Measurements from ENCODE around the gene DHH.

Gene DHH

GRCh38 chr12:49110464-49111155 lies 16.0 kb upstream of the DHH start, which contains the start of gene LMBR1L:
Gene LMBR1L (minus strand): TSS chr12:49110847. CDS start chr12:49110555, 292 bp downstream.
- H3K4me3 ChIP-seq, result peak within 1 kb of the TSS; percentile 83 to 95 (median 91)
- H3K27ac ChIP-seq, result peak within 1 kb of the TSS; percentile 84 to 99 (median 96)

GRCh38 chr12:49109641-49110463 lies 15.3 kb upstream of the DHH start:
- H3K4me3 ChIP-seq, result peak overlapping the region; percentile 83 to 95 (median 91)
- H3K27ac ChIP-seq, result peak overlapping the region; percentile 84 to 99 (median 96)

- peak overlapping the region in 5 of 7 experiments; percentile 90 to 95 (median 94) for H3K4me3 ChIP-seq
- peak overlapping the region in 17 of 21 experiments; percentile 39 to 99 (median 96) for H3K27ac ChIP-seq
These were observed 14.4 kb upstream of the DHH start for GRCh38 chr12:49108958-49109404.

GRCh38 chr12:49105504-49106084 lies 11.0 kb upstream of the DHH start:
- Histone ChIP-seq H3K4me3 (no peak overlapping the region), H3K27ac (peak overlapping the region in 10 of 21 experiments; percentile 10 to 66 (median 32))

- H3K4me3 ChIP-seq, result no peak overlapping the region
- H3K27ac ChIP-seq, result peak overlapping the region in 1 of 21 experiments; percentile 20
These were observed 10.2 kb upstream of the DHH start for GRCh38 chr12:49104822-49105221.

- Histone ChIP-seq H3K4me3 (no peak overlapping the region), H3K27ac (no peak overlapping the region)
These were observed 5.8 kb upstream of the DHH start for GRCh38 chr12:49100380-49100779.

- no peak overlapping the region for H3K27ac ChIP-seq
- H3K4me3 ChIP-seq, result no peak overlapping the region
These were observed 4.1 kb upstream of the DHH start for GRCh38 chr12:49098703-49099102.

GRCh38 chr12:49098035-49098451 lies 3.4 kb upstream of the DHH start:
- H3K4me3 ChIP-seq, result no peak overlapping the region
- H3K27ac ChIP-seq, result no peak overlapping the region

- Histone ChIP-seq H3K4me3 (no peak overlapping the region), H3K27ac (no peak overlapping the region)
These were observed 2.8 kb upstream of the DHH start for GRCh38 chr12:49097381-49097780.

- Histone ChIP-seq H3K4me3 (no peak overlapping the region), H3K27ac (no peak overlapping the region)
These were observed 369 bp upstream of the DHH start for GRCh38 chr12:49094975-49095365.

- Histone ChIP-seq H3K27ac (no peak overlapping the region), H3K4me3 (peak overlapping the region in 3 of 7 experiments; percentile 1 to 8 (median 7))
These were observed 825 bp downstream of the DHH start for GRCh38 chr12:49093792-49094159.

GRCh38 chr12:49092816-49093406 lies 1.7 kb downstream of the DHH start:
- Histone ChIP-seq H3K27ac (no peak overlapping the region), H3K4me3 (no peak overlapping the region)

- H3K27ac ChIP-seq, result peak overlapping the region in 1 of 21 experiments; percentile 33
- H3K4me3 ChIP-seq, result peak overlapping the region in 2 of 7 experiments; percentile 4 to 5
These were observed 2.4 kb downstream of the DHH start for GRCh38 chr12:49092086-49092815.

GRCh38 chr12:49091836-49092085 lies 2.8 kb downstream of the DHH start:
- H3K4me3 ChIP-seq, result peak overlapping the region in 2 of 7 experiments; percentile 4 to 5
- no peak overlapping the region for H3K27ac ChIP-seq

- Histone ChIP-seq H3K27ac (no peak overlapping the region), H3K4me3 (no peak overlapping the region)
These were observed 3.4 kb downstream of the DHH start for GRCh38 chr12:49091056-49091835.

- peak overlapping the region; percentile 11 to 36 (median 22) for H3K4me3 ChIP-seq
- no peak overlapping the region for H3K27ac ChIP-seq
These were observed 4.5 kb downstream of the DHH start for GRCh38 chr12:49089821-49090773.

- no peak overlapping the region for H3K27ac ChIP-seq
- H3K4me3 ChIP-seq, result no peak overlapping the region
These were observed 5.7 kb downstream of the DHH start for GRCh38 chr12:49088932-49089330.

Data from skin epidermis (tissue), 12 donors.